GM12878 (cell line): Measurements from ENCODE around the gene ICAM2. TPM values are rescaled to one million over a fixed set of nuclear protein-coding genes. Genes with fewer than 3 reads are reported as not detected.

Experiments
- ATAC-seq: fragments of 200-7000 bp; cut with Tn5 transposase; 3 replicates; pipeline ENCODE4 v1.9.1; 2020; ENCODE audit warnings: mild to moderate bottlenecking, moderate library complexity
- BruUV-seq: library from RNA; stranded (reverse); fragments of 400-500 nt; replicated peaks from 2 replicates; lab custom pipeline; 2021; lab: Mats Ljungman, UMichigan
- CTCF ChIA-PET: fragments of 300-600 bp; sonication (Branson Sonifier 250); formaldehyde crosslinking; extraction: SDS; loops from one replicate; lab custom pipeline; 2021; ENCODE audit warnings: inconsistent platforms; lab: Yijun Ruan, JAX
- POLR2A ChIA-PET: fragments of 350-600 bp; formaldehyde crosslinking; extraction: SDS; loops from one replicate; lab custom pipeline; 2021; ENCODE audit warnings: inconsistent platforms; lab: Charles Lee
- RAD21 ChIA-PET: fragments of 300-600 bp; sonication (Branson Sonifier 250); formaldehyde crosslinking; loops from one replicate; lab custom pipeline; 2023; ENCODE audit warnings: antibody characterized with exemption; ENCODE audit not compliant: unreplicated experiment; lab: Charles Lee
- SMC1A ChIA-PET: fragments of 300-600 bp; sonication (Branson Sonifier 250); formaldehyde crosslinking; loops from one replicate; lab custom pipeline; 2023; ENCODE audit not compliant: unreplicated experiment, uncharacterized antibody; lab: Charles Lee
- DNase-seq: peaks from one replicate; pipeline ENCODE4 v3.0.0-alpha.2; 2011; ENCODE audit warnings: low read depth, low spot score
- FAIRE-seq: peaks from 3 replicates; lab custom pipeline; 2011; peaks lifted over from hg19 to GRCh38; lab: Jason Lieb, UNC
- H2AFZ ChIP-seq: 2 replicates; pipeline ENCODE4 v1.6.0; 2011; ENCODE audit warnings: low read depth, low read length, control low read depth; ENCODE audit not compliant: control insufficient read depth
- H3K27ac ChIP-seq: 2 replicates; pipeline ENCODE4 v1.5.1; 2011; ENCODE audit warnings: control low read depth; ENCODE audit not compliant: control insufficient read depth, insufficient read depth
- H3K27me3 ChIP-seq, 2 experiments: replicated peaks in 1 of 2; 2 replicates each; pipeline versions ENCODE4 v1.6.0 to v1.6.1; 2011; ENCODE audit warnings: low read length in 1 of 2; ENCODE audit not compliant: control insufficient read depth in 2 of 2, insufficient read depth in 2 of 2
- H3K36me3 ChIP-seq, 2 experiments: 2 replicates each; pipeline ENCODE4 v1.5.1; 2011; ENCODE audit warnings: low read length in 1 of 2; ENCODE audit not compliant: control insufficient read depth in 2 of 2, insufficient read depth in 2 of 2
- H3K4me1 ChIP-seq: 2 replicates; pipeline ENCODE4 v1.6.1; 2011; ENCODE audit warnings: mild to moderate bottlenecking, low read length, moderate library complexity, mixed read lengths; ENCODE audit not compliant: control insufficient read depth, insufficient read depth
- H3K4me2 ChIP-seq: 2 replicates; pipeline ENCODE4 v1.6.0; 2011; ENCODE audit warnings: control low read depth; ENCODE audit not compliant: control insufficient read depth, insufficient read depth
- H3K4me3 ChIP-seq: fragments of 200-600 bp; sonication (generic); 2 replicates; pipeline ENCODE4 v1.5.1; 2016
- H3K79me2 ChIP-seq: 2 replicates; pipeline ENCODE4 v1.6.0; 2011; ENCODE audit warnings: low read length; ENCODE audit not compliant: control insufficient read depth, insufficient read depth
- H3K9ac ChIP-seq: 2 replicates; pipeline ENCODE4 v1.8.0; 2011; ENCODE audit warnings: low read length, control low read depth, mixed read lengths; ENCODE audit not compliant: control insufficient read depth, insufficient read depth
- H3K9me3 ChIP-seq: replicated peaks from 3 replicates; pipeline ENCODE4 v1.5.1; 2011; ENCODE audit warnings: mild to moderate bottlenecking, low read length; ENCODE audit not compliant: control insufficient read depth, insufficient read depth
- H4K20me1 ChIP-seq: 2 replicates; pipeline ENCODE4 v1.6.0; 2011; ENCODE audit not compliant: control insufficient read depth, insufficient read depth
- BCL3 ChIP-seq: IDR thresholded peaks from 2 replicates; pipeline ENCODE4 v1.6.1; 2011; ENCODE audit warnings: borderline replicate concordance, low read depth, mild to moderate bottlenecking, moderate library complexity, low read length; ENCODE audit not compliant: insufficient read depth, poor library complexity, severe bottlenecking
- CTCF ChIP-seq, 3 experiments: IDR thresholded peaks in 2 of 3; conservative IDR thresholded peaks in 1 of 3; 2 replicates each; pipeline ENCODE4 v1.5.1; 2011; ENCODE audit warnings: low read depth in 3 of 3, low read length in 3 of 3, mild to moderate bottlenecking in 3 of 3, control low read depth in 2 of 3, moderate library complexity in 2 of 3, inconsistent platforms in 1 of 3, mixed read lengths in 1 of 3; ENCODE audit not compliant: control insufficient read depth in 2 of 3, insufficient read depth in 1 of 3; ENCODE audit errors: extremely low read depth in 1 of 3
- HDAC6 ChIP-seq: fragments of 200-600 bp; sonication (generic); IDR thresholded peaks from one replicate; pipeline ENCODE4 v1.8.0; 2017; ENCODE audit warnings: antibody characterized with exemption; ENCODE audit not compliant: unreplicated experiment
- MLLT1 ChIP-seq: fragments of 450-650 bp; IDR thresholded peaks from 2 replicates; pipeline ENCODE4 v1.6.1; 2016; ENCODE audit warnings: mild to moderate bottlenecking
- NRF1 ChIP-seq: conservative IDR thresholded peaks from 2 replicates; pipeline ENCODE4 v1.6.1; 2011; ENCODE audit warnings: mild to moderate bottlenecking, low read depth, low read length, improper control_type of control experiment
- REST ChIP-seq: IDR thresholded peaks from 2 replicates; pipeline ENCODE4 v1.6.1; 2012; ENCODE audit warnings: mild to moderate bottlenecking, low read depth, low read length
- SMAD1 ChIP-seq: fragments of 450-650 bp; IDR thresholded peaks from 2 replicates; pipeline ENCODE4 v1.6.1; 2018; ENCODE audit warnings: mild to moderate bottlenecking, low read depth; ENCODE audit not compliant: partially characterized antibody
- SP1 ChIP-seq: IDR thresholded peaks from one replicate; pipeline ENCODE4 v1.6.1; 2011; ENCODE audit warnings: low read depth, low read length
- WGBS: methylation state at CpG from one replicate; pipeline ENCODE4 v1.1.6; 2016; ENCODE audit warnings: low lambda C conversion rate; ENCODE audit not compliant: insufficient replicate concordance, insufficient coverage; ENCODE audit errors: missing lambda C conversion rate; 5-methylcytosine and 5-hydroxymethylcytosine counted together
- in situ Hi-C: fragments of 300-500 bp; cut with MboI; formaldehyde crosslinking; loops from 9 replicates; pipeline ENCODE4 v1.14.3; 2018; ENCODE audit warnings: mixed read lengths
- intact Hi-C: fragments of 100-400 bp; cut with micrococcal nuclease; formaldehyde crosslinking; loops from one replicate; pipeline ENCODE4 v1.14.2; 2022; ENCODE audit not compliant: unreplicated experiment
- polyA plus RNA-seq, 11 experiments: library from polyadenylated mRNA; depleted of rRNA in 4 of 11; unstranded in 6 of 11; stranded (reverse) in 5 of 11; fragments of >200 nt; fragmentation: Nextera tagmentation in 4 of 11; fragmentation: Illumina TruSeq in 1 of 11; extraction: Ambion mirVana in 4 of 11; extraction: Trizol in 1 of 11; gene quantifications; 1 replicate in 1 of 11; 2 replicates in 10 of 11; pipeline versions ENCODE4 v1.2.1 to v1.2.3, GENCODE V29; 2011 to 2016; ENCODE audit warnings: inconsistent platforms in 2 of 11, missing spikeins in 2 of 11, low read depth in 1 of 11
- total RNA-seq, 4 experiments: library from RNA; depleted of rRNA in 3 of 4; stranded (reverse); fragments of >200 nt in 3 of 4; fragmentation: Illumina TruSeq in 1 of 4; extraction: Trizol in 1 of 4; gene quantifications; 2 replicates each; pipeline versions ENCODE4 v1.2.1 to v1.2.3, GENCODE V29; 2013 to 2021

ICAM2 gene
- total and polyA plus RNA-seq, 10 of the 15 experiments (the other 5 are each of a cell fraction or from before 2014, with no cell fraction given) = 23.6 to 108 (median 58.1) TPM

DNA sequence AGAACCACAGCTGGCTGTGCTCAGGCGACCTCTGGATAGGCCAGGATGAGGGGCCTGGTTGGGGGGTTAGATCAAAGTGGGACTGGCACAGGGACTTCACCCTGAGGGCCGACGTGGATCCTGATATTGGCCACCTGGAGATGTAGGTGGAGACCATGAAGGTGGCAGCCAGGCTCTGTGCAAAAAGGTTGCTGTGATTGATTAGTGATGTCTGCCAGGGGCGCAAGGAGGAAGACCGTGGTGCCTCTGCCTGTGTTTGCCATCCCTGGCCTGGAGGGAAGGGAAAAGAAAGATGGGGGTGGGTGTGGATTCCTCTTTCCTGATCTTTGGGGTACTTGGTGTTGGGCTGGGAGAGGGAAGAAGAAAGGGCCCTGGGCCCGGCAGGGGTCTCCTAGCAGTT lies 47.2 kb downstream of the ICAM2 start:
- no TSS peak for BruUV-seq
- TF ChIP-seq BCL3 (no peak), MLLT1 (0 out of 2 replicates have a peak, but pooled peaks have one; percentile 47)
- Histone ChIP-seq H3K27ac (no peak overlapping the region), H3K36me3 (no peaks in the 10 kb centered on the region), H3K9ac (no peak overlapping the region), H3K9me3 (no peaks in the 10 kb centered on the region; the same call in 2 of the 3 replicates), H3K27me3 (peaks cover 0 to 2% of the 10 kb centered on the region in 2 experiments; a peak in 1 of 4 replicates), H3K4me3 (no peak overlapping the region), H2AFZ (no peak overlapping the region), H3K79me2 (no peaks in the 10 kb centered on the region), H3K4me1 (no peaks in the 10 kb centered on the region), H4K20me1 (no peaks in the 10 kb centered on the region), H3K4me2 (no peak overlapping the region)
- RAD21 ChIA-PET = no interaction called here
- CTCF ChIA-PET = no interaction called here
- intact Hi-C loops = no loop called here
- DNase-seq (no peak), FAIRE-seq (no peak), ATAC-seq (no peak)
- SMC1A ChIA-PET = no interaction called here
- 51% methylated on average over 6 of the region's 6 CpGs for WGBS
- POLR2A ChIA-PET = no interaction called here
- in situ Hi-C loops = no loop called here

DNA sequence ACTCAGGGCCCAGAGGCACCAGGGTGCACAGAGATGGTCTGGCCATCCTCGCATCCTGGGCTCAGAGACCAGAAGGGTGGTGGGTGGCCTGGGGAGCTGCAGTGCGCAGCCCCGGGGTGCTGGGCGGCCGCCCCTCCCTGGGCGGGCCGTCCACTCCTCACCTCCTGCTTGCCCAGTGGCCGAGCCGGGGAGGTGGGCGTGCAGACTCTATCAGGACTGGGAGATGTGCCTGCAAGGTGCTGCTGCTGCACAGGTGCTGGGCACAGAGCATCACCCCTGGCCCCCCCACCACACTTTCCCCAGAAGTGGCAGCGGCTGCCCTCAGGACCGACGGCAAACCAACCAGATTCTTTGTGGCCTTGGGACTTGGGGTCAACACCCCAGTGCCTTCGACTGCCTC lies 47.6 kb downstream of the ICAM2 start, which contains the start of gene SCN4A:
SCN4A (minus strand) TSS at position 123 of the 400 bp plus-strand sequence; CDS start at position 46, 77 bp downstream.
- CTCF ChIA-PET = no interaction called here
- intact Hi-C loops = no loop called here
- WGBS = 59% methylated on average over 13 of the region's 14 CpGs
- Histone ChIP-seq H3K4me1 (no peaks in the 10 kb centered on the region), H3K4me3 (no peak within 1 kb of the TSS), H3K9ac (no peak within 1 kb of the TSS), H4K20me1 (no peaks in the 10 kb centered on the region), H3K27ac (no peak within 1 kb of the TSS), H2AFZ (no peak within 1 kb of the TSS), H3K36me3 (no peaks in the 10 kb centered on the region), H3K79me2 (no peaks in the 10 kb centered on the region), H3K9me3 (no peaks in the 10 kb centered on the region; the same call in 2 of the 3 replicates), H3K27me3 (peaks cover 0 to 2% of the 10 kb centered on the region in 2 experiments; a peak in 1 of 4 replicates), H3K4me2 (no peak within 1 kb of the TSS)
- FAIRE-seq (no peak), ATAC-seq (no peak), DNase-seq (no peak)
- BruUV-seq = no TSS peak
- POLR2A ChIA-PET = no interaction called here
- SMC1A ChIA-PET = no interaction called here
- in situ Hi-C loops = no loop called here
- RAD21 ChIA-PET = no interaction called here
- TF ChIP-seq SMAD1 = no peak
- TF ChIP-seq HDAC6 = no peak
- TF ChIP-seq NRF1 = no peak
- TF ChIP-seq SP1 = no peak
- TF ChIP-seq CTCF (IDR thresholded peaks at IDR 0.05 in 2 of 3, conservative IDR thresholded peaks at IDR 0.05 in 1 of 3; ENCODE audit: control insufficient read depth in 2 of 3, extremely low read depth in 1 of 3, insufficient read depth in 1 of 3, low read depth in 3 of 3, low read length in 3 of 3) = no peak
- no peak for TF ChIP-seq REST
